SK-N-SH (cell line): ENCODE data around the gene ACBD6. TPM values are rescaled to one million over a fixed set of nuclear protein-coding genes. Genes with fewer than 3 reads are reported as not detected.

Source experiments
- CTCF ChIA-PET: fragments of 300-600, 350-600 bp; formaldehyde crosslinking; extraction: SDS; loops from one replicate; lab custom pipeline; 2021; lab: Yijun Ruan, JAX
- POLR2A ChIA-PET: fragments of 350-600 bp; sonication (Branson Sonifier 250); formaldehyde crosslinking; extraction: SDS; loops from one replicate; lab custom pipeline; 2020; ENCODE audit warnings: antibody characterized with exemption, inconsistent platforms; lab: Yijun Ruan, JAX
- DNase-seq: peaks from one replicate; pipeline ENCODE4 v3.0.0; 2012
- H2AFZ ChIP-seq: fragments of 200-600 bp; sonication (generic); 2 replicates; pipeline ENCODE4 v1.8.1; 2016; ENCODE audit warnings: antibody characterized with exemption, mild to moderate bottlenecking, low read depth
- H3F3A ChIP-seq: fragments of 200-600 bp; sonication (generic); replicated peaks from 2 replicates; pipeline ENCODE3; 2016; ENCODE audit warnings: antibody characterized with exemption, mild to moderate bottlenecking; ENCODE audit not compliant: insufficient read depth
- H3K27ac ChIP-seq, 2 experiments: fragments of 200-500 bp in 1 of 2; fragments of 200-600 bp in 1 of 2; sonication (Bioruptor generic) in 1 of 2; sonication (generic), shearing (Covaris generic) in 1 of 2; 2 replicates each; pipeline versions ENCODE4 v1.5.1 to v1.6.1; 2014 to 2016; ENCODE audit warnings: low read depth in 2 of 2, inconsistent platforms in 1 of 2, low read length in 1 of 2, mild to moderate bottlenecking in 1 of 2, mixed read lengths in 1 of 2
- H3K27me3 ChIP-seq: fragments of 200-600 bp; sonication (generic), shearing (Covaris generic); 2 replicates; pipeline ENCODE4 v1.6.1; 2016; ENCODE audit warnings: mixed run types; ENCODE audit not compliant: insufficient read depth
- H3K36me3 ChIP-seq, 2 experiments: fragments of 200-500 bp in 1 of 2; fragments of 200-600 bp in 1 of 2; sonication (Bioruptor generic) in 1 of 2; sonication (generic) in 1 of 2; replicated peaks in 1 of 2; 2 replicates each; pipeline versions ENCODE3 to v1.5.1; 2014 to 2016; ENCODE audit warnings: low read length in 1 of 2, mild to moderate bottlenecking in 1 of 2; ENCODE audit not compliant: insufficient read depth in 2 of 2, control insufficient read depth in 1 of 2
- H3K4me1 ChIP-seq, 2 experiments: fragments of 200-500 bp in 1 of 2; fragments of 200-600 bp in 1 of 2; sonication (Bioruptor generic) in 1 of 2; sonication (generic), shearing (Covaris generic) in 1 of 2; 2 replicates each; pipeline versions ENCODE4 v1.5.1 to v1.6.1; 2014 to 2016; ENCODE audit warnings: low read depth in 1 of 2, low read length in 1 of 2, mixed run types in 1 of 2; ENCODE audit not compliant: insufficient read depth in 2 of 2, control insufficient read depth in 1 of 2
- H3K4me2 ChIP-seq: fragments of 200-600 bp; sonication (generic), shearing (Covaris generic); 2 replicates; pipeline ENCODE4 v1.6.1; 2017; ENCODE audit warnings: mixed run types
- H3K4me3 ChIP-seq, 2 experiments: fragments of 200-500 bp in 1 of 2; fragments of 200-600 bp in 1 of 2; sonication (Bioruptor generic) in 1 of 2; sonication (generic), shearing (Covaris generic) in 1 of 2; 2 replicates each; pipeline versions ENCODE4 v1.5.1 to v1.8.1; 2014 to 2016; ENCODE audit warnings: low read depth in 2 of 2, inconsistent platforms in 1 of 2, low read length in 1 of 2, mild to moderate bottlenecking in 1 of 2, mixed read lengths in 1 of 2, moderate library complexity in 1 of 2
- H3K79me2 ChIP-seq: fragments of 200-600 bp; sonication (generic); 2 replicates; pipeline ENCODE4 v1.8.1; 2017; ENCODE audit warnings: mild to moderate bottlenecking; ENCODE audit not compliant: insufficient read depth
- H3K9ac ChIP-seq: fragments of 200-600 bp; sonication (generic); 2 replicates; pipeline ENCODE4 v1.6.1; 2017; ENCODE audit warnings: mixed run types
- H3K9me2 ChIP-seq: fragments of 200-600 bp; sonication (generic); 2 replicates; pipeline ENCODE4 v1.6.1; 2017; ENCODE audit warnings: mixed run types
- H3K9me3 ChIP-seq: fragments of 200-600 bp; sonication (generic); 2 replicates; pipeline ENCODE4 v1.6.1; 2017; ENCODE audit warnings: mixed run types, mild to moderate bottlenecking, moderate library complexity
- H4K20me1 ChIP-seq: fragments of 200-600 bp; sonication (generic); 2 replicates; pipeline ENCODE4 v1.6.1; 2017; ENCODE audit warnings: mild to moderate bottlenecking, mixed run types; ENCODE audit not compliant: insufficient read depth
- CHD2 ChIP-seq: fragments of 150-350 bp; IDR thresholded peaks from 2 replicates; pipeline ENCODE4 v1.6.1; 2018; ENCODE audit warnings: low read length; ENCODE audit not compliant: partially characterized antibody
- EP300 ChIP-seq, 2 experiments: IDR thresholded peaks; 2 replicates each; pipeline versions ENCODE4 v1.4.0 to v1.6.1; 2012; ENCODE audit warnings: borderline replicate concordance in 1 of 2, low read depth in 1 of 2, low read length in 1 of 2
- EZH2phosphoT487 ChIP-seq: fragments of 200-600 bp; sonication (generic); IDR thresholded peaks from 2 replicates; pipeline ENCODE4 v1.6.1; 2017; ENCODE audit warnings: low read depth, mixed run types, mild to moderate bottlenecking, antibody characterized with exemption, moderate library complexity, borderline replicate concordance
- FOSL2 ChIP-seq: IDR thresholded peaks from 2 replicates; pipeline ENCODE4 v1.4.0; 2012; ENCODE audit warnings: low read depth, mild to moderate bottlenecking, moderate library complexity, borderline replicate concordance
- FOXJ3 ChIP-seq: sonication (generic); formaldehyde crosslinking; IDR thresholded peaks from 2 replicates; pipeline ENCODE4 v1.5.1; 2020; ENCODE audit warnings: mild to moderate bottlenecking, missing genetic modification reagents
- GABPA ChIP-seq: IDR thresholded peaks from 2 replicates; pipeline ENCODE4 v1.4.0; 2012; ENCODE audit warnings: low read depth, mild to moderate bottlenecking
- GATA2 ChIP-seq: sonication (generic); formaldehyde crosslinking; IDR thresholded peaks from 2 replicates; pipeline ENCODE4 v1.5.0; 2020; ENCODE audit warnings: mild to moderate bottlenecking, missing genetic modification reagents
- MEF2A ChIP-seq: IDR thresholded peaks from 2 replicates; pipeline ENCODE4 v1.4.0; 2012; ENCODE audit warnings: low read depth, borderline replicate concordance
- NFIC ChIP-seq: IDR thresholded peaks from 2 replicates; pipeline ENCODE4 v1.4.0; 2012; ENCODE audit warnings: borderline replicate concordance
- NRF1 ChIP-seq: IDR thresholded peaks from 2 replicates; pipeline ENCODE4 v1.6.1; 2012; ENCODE audit warnings: low read depth, mild to moderate bottlenecking, low read length
- RCOR1 ChIP-seq: fragments of 150-350 bp; IDR thresholded peaks from 2 replicates; pipeline ENCODE4 v1.6.1; 2017; ENCODE audit warnings: antibody characterized with exemption, low read length
- RFX5 ChIP-seq: IDR thresholded peaks from 2 replicates; pipeline ENCODE4 v1.6.1; 2012; ENCODE audit warnings: mild to moderate bottlenecking, improper control_type of control experiment, low read length
- RXRA ChIP-seq: IDR thresholded peaks from 2 replicates; pipeline ENCODE4 v1.4.0; 2012; ENCODE audit warnings: low read depth, mild to moderate bottlenecking, borderline replicate concordance
- SMC3 ChIP-seq: IDR thresholded peaks from 2 replicates; pipeline ENCODE4 v1.6.1; 2012; ENCODE audit warnings: low read depth, low read length, improper control_type of control experiment
- TAF1 ChIP-seq: IDR thresholded peaks from 2 replicates; pipeline ENCODE4 v1.6.1; 2012; ENCODE audit warnings: low read depth, mild to moderate bottlenecking, low read length, moderate library complexity, borderline replicate concordance
- YY1 ChIP-seq: IDR thresholded peaks from 2 replicates; pipeline ENCODE4 v1.4.0; 2012; ENCODE audit warnings: low read depth, mild to moderate bottlenecking
- WGBS: methylation state at CpG from one replicate; pipeline ENCODE4 v1.1.6; 2017; ENCODE audit warnings: low lambda C conversion rate; 5-methylcytosine and 5-hydroxymethylcytosine counted together
- polyA plus RNA-seq, 3 experiments: library from polyadenylated mRNA; depleted of rRNA; stranded (reverse); fragments of >200 nt; gene quantifications; 2 replicates each; pipeline ENCODE4 v1.2.3, GENCODE V29; 2012
- TF ChIP-seq, protein P1 (sequence below): fragments of 150-350 bp; IDR thresholded peaks from 2 replicates; pipeline ENCODE4 v1.6.1; 2017; ENCODE audit warnings: antibody characterized with exemption, low read length, low read depth, borderline replicate concordance
- TF ChIP-seq, protein P2 (sequence below): IDR thresholded peaks from 2 replicates; pipeline ENCODE4 v1.4.0; 2012; ENCODE audit warnings: low read depth, borderline replicate concordance
- TF ChIP-seq, protein P3 (sequence below): fragments of 200-600 bp; sonication (generic); IDR thresholded peaks from 2 replicates; pipeline ENCODE4 v1.6.1; 2017; ENCODE audit warnings: antibody characterized with exemption, mild to moderate bottlenecking, moderate library complexity
- TF ChIP-seq, protein P4 (sequence below): IDR thresholded peaks from 2 replicates; pipeline ENCODE4 v1.4.0; 2012; ENCODE audit warnings: low read depth

The ACBD6 gene
- polyA plus RNA-seq, 1 of the 3 experiments (the other 2 are of a cell fraction), result 60.9 TPM

DNA sequence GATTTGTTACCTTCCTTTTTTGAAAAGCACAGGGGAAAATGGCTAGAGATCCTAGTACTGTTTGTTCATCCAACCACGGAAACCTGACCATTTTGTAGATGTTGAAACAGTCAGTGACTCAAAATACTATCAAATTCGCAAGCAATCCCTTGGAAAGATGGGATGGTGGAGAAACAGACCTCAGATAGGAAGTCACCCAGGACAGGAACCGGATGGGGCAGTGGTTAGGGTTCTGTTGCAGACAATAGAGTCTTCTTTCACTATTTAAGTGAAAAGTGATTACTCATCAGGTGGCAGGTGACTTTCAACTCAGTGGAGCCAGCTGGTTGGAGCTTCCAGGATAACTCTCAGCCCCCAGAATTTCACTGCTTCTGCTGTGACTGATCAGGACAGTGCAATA lies 255.3 kb downstream of the ACBD6 start:
- Histone ChIP-seq H2AFZ (no peak overlapping the region), H4K20me1 (no peaks in the 10 kb centered on the region), H3K9me3 (no peaks in the 10 kb centered on the region), H3K27me3 (peaks cover 4% of the 10 kb centered on the region; the same call in 1 of the 2 replicates), H3K9me2 (no peaks in the 10 kb centered on the region), H3K4me1 (peaks cover 0 to 2% of the 10 kb centered on the region in 2 experiments; a peak in 1 of 4 replicates), H3K4me3 (no peak overlapping the region), H3K27ac (no peak overlapping the region), H3F3A (no peaks in the 10 kb centered on the region), H3K4me2 (no peak overlapping the region), H3K9ac (no peak overlapping the region), H3K36me3 (no peaks in the 10 kb centered on the region), H3K79me2 (no peaks in the 10 kb centered on the region)
- WGBS, result 66% methylated on average over 3 of the region's 3 CpGs
- TF ChIP-seq EZH2phosphoT487, result no peak
- TF ChIP-seq RCOR1, result no peak
- no peak for TF ChIP-seq RXRA
- no peak for TF ChIP-seq MEF2A
- TF ChIP-seq NFIC, result no peak
- no peak for TF ChIP-seq GATA2 (CRISPR knock-in tag)
- TF ChIP-seq CHD2, result no peak
- TF ChIP-seq EP300 (IDR thresholded peaks at IDR 0.05; ENCODE audit: borderline replicate concordance in 1 of 2, low read depth in 1 of 2, low read length in 1 of 2), result no peak
- TF ChIP-seq YY1, result no peak
- TF ChIP-seq, protein P1, sequence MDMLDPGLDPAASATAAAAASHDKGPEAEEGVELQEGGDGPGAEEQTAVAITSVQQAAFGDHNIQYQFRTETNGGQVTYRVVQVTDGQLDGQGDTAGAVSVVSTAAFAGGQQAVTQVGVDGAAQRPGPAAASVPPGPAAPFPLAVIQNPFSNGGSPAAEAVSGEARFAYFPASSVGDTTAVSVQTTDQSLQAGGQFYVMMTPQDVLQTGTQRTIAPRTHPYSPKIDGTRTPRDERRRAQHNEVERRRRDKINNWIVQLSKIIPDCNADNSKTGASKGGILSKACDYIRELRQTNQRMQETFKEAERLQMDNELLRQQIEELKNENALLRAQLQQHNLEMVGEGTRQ, result no peak
- TF ChIP-seq FOSL2, result no peak
- no peak for DNase-seq
- ChIA-PET CTCF (interaction anchor here (0.7 to 1.4 kb wide), 5 partner anchors 15 to 234 kb away, joined by 3 to 5 read pairs (median 3); no protein-coding TSS in a partner anchor), POLR2A (no interaction called here)

DNA sequence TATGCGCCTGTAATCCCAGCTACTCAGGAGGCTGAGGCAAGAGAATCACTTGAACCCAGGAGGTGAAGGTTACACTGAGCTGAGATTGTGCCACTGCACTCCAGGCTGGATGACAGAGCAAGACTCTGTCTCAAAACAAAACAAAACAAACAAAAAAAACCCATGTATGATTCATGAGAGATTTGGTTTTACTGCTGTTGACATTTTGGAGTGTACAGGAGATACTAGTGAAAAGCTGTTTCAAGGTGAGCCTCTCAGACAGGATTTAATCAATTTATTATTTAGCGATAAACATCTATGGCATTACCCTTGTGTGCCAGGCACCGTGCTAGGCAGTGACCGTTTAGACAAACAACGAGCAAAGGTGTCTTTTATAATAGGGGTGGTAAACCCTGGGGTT lies 255.8 kb downstream of the ACBD6 start:
- Histone ChIP-seq H3K4me1 (peaks cover 0 to 2% of the 10 kb centered on the region in 2 experiments; a peak in 1 of 4 replicates), H3K27me3 (peaks cover 9% of the 10 kb centered on the region; the same call in 1 of the 2 replicates), H3K9ac (no peak overlapping the region), H3K4me2 (no peak overlapping the region), H3K36me3 (no peaks in the 10 kb centered on the region), H3F3A (no peaks in the 10 kb centered on the region), H3K9me3 (no peaks in the 10 kb centered on the region), H2AFZ (no peak overlapping the region), H3K27ac (no peak overlapping the region), H3K79me2 (no peaks in the 10 kb centered on the region), H3K4me3 (no peak overlapping the region), H3K9me2 (no peaks in the 10 kb centered on the region), H4K20me1 (no peaks in the 10 kb centered on the region)
- CTCF ChIA-PET, result interaction anchor here (0.7 to 1.4 kb wide), 2 partner anchors 111 to 232 kb away, joined by 3 to 4 read pairs; no protein-coding TSS in a partner anchor
- POLR2A ChIA-PET, result no interaction called here
- DNase-seq, result no peak
- TF ChIP-seq, protein P1, result no peak
- TF ChIP-seq GABPA (no peak), EP300 (IDR thresholded peaks at IDR 0.05; ENCODE audit: borderline replicate concordance in 1 of 2, low read depth in 1 of 2, low read length in 1 of 2) (no peak), RXRA (no peak), FOSL2 (no peak), NRF1 (no peak), SMC3 (no peak), RCOR1 (no peak), RFX5 (no peak), CHD2 (no peak), TAF1 (no peak), FOXJ3 (CRISPR knock-in tag) (no peak)
- TF ChIP-seq, protein P2, sequence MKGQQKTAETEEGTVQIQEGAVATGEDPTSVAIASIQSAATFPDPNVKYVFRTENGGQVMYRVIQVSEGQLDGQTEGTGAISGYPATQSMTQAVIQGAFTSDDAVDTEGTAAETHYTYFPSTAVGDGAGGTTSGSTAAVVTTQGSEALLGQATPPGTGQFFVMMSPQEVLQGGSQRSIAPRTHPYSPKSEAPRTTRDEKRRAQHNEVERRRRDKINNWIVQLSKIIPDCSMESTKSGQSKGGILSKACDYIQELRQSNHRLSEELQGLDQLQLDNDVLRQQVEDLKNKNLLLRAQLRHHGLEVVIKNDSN, result no peak
- TF ChIP-seq, protein P3, sequence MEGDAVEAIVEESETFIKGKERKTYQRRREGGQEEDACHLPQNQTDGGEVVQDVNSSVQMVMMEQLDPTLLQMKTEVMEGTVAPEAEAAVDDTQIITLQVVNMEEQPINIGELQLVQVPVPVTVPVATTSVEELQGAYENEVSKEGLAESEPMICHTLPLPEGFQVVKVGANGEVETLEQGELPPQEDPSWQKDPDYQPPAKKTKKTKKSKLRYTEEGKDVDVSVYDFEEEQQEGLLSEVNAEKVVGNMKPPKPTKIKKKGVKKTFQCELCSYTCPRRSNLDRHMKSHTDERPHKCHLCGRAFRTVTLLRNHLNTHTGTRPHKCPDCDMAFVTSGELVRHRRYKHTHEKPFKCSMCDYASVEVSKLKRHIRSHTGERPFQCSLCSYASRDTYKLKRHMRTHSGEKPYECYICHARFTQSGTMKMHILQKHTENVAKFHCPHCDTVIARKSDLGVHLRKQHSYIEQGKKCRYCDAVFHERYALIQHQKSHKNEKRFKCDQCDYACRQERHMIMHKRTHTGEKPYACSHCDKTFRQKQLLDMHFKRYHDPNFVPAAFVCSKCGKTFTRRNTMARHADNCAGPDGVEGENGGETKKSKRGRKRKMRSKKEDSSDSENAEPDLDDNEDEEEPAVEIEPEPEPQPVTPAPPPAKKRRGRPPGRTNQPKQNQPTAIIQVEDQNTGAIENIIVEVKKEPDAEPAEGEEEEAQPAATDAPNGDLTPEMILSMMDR, result no peak
- TF ChIP-seq, protein P4, sequence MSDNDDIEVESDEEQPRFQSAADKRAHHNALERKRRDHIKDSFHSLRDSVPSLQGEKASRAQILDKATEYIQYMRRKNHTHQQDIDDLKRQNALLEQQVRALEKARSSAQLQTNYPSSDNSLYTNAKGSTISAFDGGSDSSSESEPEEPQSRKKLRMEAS, result no peak
- WGBS, result 89% methylated on average over 5 of the region's 5 CpGs
